Measurements from ENCODE around the gene DAND5. TPM values are rescaled to one million over a fixed set of nuclear protein-coding genes. Genes with fewer than 3 reads are reported as not detected.
"Not testable (repeated sequence)": the region's sequence is repeated elsewhere in the genome, so short reads cannot be mapped to it uniquely, and the experiment has no call there.

The DAND5 gene
- total RNA-seq, 5 donors from 2014 or later (not counting 1 experiment from before 2014, with no cell fraction given), result not detected

DNA sequence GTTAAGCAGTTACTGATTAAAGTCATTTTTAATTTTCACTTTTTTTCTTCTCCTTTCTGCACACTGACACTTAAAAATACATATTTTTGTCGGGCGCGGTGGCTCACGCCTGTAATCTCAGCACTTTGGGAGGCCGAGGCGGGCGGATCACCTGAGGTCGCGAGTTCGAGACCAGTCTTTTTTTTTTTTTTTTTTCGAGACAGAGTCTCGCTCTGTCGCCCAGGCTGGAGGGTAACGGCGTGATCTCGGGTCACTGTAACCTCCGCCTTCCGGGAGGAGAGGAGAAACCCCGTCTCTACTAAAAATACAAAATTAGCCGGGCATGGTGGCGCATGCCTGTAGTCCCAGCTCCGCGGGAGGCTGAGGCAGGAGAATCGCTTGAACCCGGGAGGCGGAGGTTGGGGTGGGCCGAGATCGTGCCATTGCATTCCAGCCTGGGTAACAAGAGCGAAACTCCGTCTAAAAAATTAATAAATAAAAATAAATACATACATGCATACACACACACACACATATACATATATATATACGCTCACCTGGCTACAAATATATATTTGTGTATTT is 11.9 kb upstream of the DAND5 start:
- H3K27me3 Mint-ChIP-seq, result not testable (repeated sequence)
- POLR2A ChIA-PET, result interaction anchor here in 1 of 2 donors (0.6 kb wide), 1 partner anchor 44 kb away, joined by 4 read pairs; no protein-coding TSS in a partner anchor

DNA sequence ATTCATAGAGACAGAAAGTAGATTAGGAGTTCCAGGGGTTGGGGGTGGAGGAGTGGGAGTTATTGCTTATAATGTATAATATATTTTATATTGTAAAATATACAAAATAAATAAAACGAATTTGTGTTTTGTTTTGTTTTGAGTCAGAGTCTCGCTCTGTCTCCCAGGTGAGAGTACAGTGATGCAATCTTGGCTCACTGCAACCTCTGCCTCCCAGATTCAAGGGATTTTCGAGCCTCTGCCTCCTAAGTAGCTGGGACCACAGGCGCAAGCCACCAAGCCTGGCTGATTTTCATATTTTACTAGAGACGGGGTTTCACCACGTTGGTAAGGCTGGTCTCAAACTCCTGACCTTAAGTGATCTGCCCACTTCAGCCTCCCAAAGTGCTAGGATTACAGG is 9.9 kb upstream of the DAND5 start:
- peaks cover 0 to 3% of the 10 kb centered on the region in 2 donors for H3K36me3 ChIP-seq (ENCODE audit: control insufficient read depth in 2 of 2, extremely low read depth in 1 of 2, insufficient read depth in 1 of 2, low read length in 1 of 2)
- ATAC-seq (replicated peaks in 1 of 4), result no peak
- no peaks in the 10 kb centered on the region for H3K9me3 ChIP-seq
- H3K4me1 ChIP-seq (ENCODE audit: control insufficient read depth in 1 of 2, extremely low read depth in 1 of 2, insufficient read depth in 2 of 2, low read length in 2 of 2), result peaks cover 6 to 22% of the 10 kb centered on the region in 2 experiments
- ChIA-PET CTCF (interaction anchor here (0.6 to 1.4 kb wide), 2 partner anchors 27 to 161 kb away, joined by 3 to 5 read pairs; no protein-coding TSS in a partner anchor), POLR2A (no interaction called here)
- no peak overlapping the region for H3K4me3 ChIP-seq (ENCODE audit: control insufficient read depth in 1 of 2, extremely low read depth in 1 of 2, low read length in 1 of 2)
- Mint-ChIP-seq H3K36me3 (no peaks in the 10 kb centered on the region), H3K4me3 (no peak overlapping the region), H3K9me3 (no peaks in the 10 kb centered on the region), H3K27ac (no peak overlapping the region), H3K4me1 (peaks cover 13 to 26% (median 23%) of the 10 kb centered on the region in 3 donors), H3K27me3 (no peaks in the 10 kb centered on the region)
- H3K27me3 ChIP-seq (replicated peaks in 1 of 2; ENCODE audit: control insufficient read depth in 2 of 2, extremely low read depth in 1 of 2, insufficient read depth in 2 of 2, low read length in 1 of 2), result no peaks in the 10 kb centered on the region
- WGBS (ENCODE audit: insufficient coverage), result 47% methylated on average over 3 of the region's 6 CpGs
- no peak overlapping the region for H3K27ac ChIP-seq (ENCODE audit: low read length)
- DNase-seq, result no peak

More for the DNA sequence above, 11.9 kb upstream of the DAND5 start:
- Histone ChIP-seq H3K4me3 (ENCODE audit: control insufficient read depth in 1 of 2, extremely low read depth in 1 of 2, low read length in 1 of 2) (peak overlapping the region; percentile 67 to 78), H3K27ac (ENCODE audit: low read length) (peak overlapping the region; percentile 75), H3K36me3 (ENCODE audit: control insufficient read depth in 2 of 2, extremely low read depth in 1 of 2, insufficient read depth in 1 of 2, low read length in 1 of 2) (peaks cover 6 to 17% of the 10 kb centered on the region in 2 donors), H3K4me1 (ENCODE audit: control insufficient read depth in 1 of 2, extremely low read depth in 1 of 2, insufficient read depth in 2 of 2, low read length in 2 of 2) (peaks cover 6 to 25% of the 10 kb centered on the region in 2 experiments)
- H3K36me3 Mint-ChIP-seq; H3K9me3 ChIP-seq; H3K9me3 Mint-ChIP-seq; H3K27me3 ChIP-seq (replicated peaks in 1 of 2; ENCODE audit: control insufficient read depth in 2 of 2, extremely low read depth in 1 of 2, insufficient read depth in 2 of 2, low read length in 1 of 2): not testable (repeated sequence)
- peak overlapping the region; percentile 82 to 90 (median 86) for H3K4me3 Mint-ChIP-seq
- WGBS (ENCODE audit: insufficient coverage), result 0% methylated on average over 1 of the region's 31 CpGs
- peak overlapping the region; percentile 93 to 96 for H3K27ac Mint-ChIP-seq
- ATAC-seq (replicated peaks in 1 of 4) (peak; percentile 6 to 34 (median 14)), DNase-seq (peak in 1 of 35 experiments; percentile 22)
- CTCF ChIA-PET, result interaction anchor here in 1 of 2 donors (0.7 kb wide), 1 partner anchor 1352 kb away, joined by 4 read pairs; no protein-coding TSS in a partner anchor
- H3K4me1 Mint-ChIP-seq, result peaks cover 18 to 30% (median 26%) of the 10 kb centered on the region in 3 donors

- no peaks in the 10 kb centered on the region for H3K36me3 ChIP-seq (ENCODE audit: control insufficient read depth in 2 of 2, extremely low read depth in 1 of 2, insufficient read depth in 1 of 2, low read length in 1 of 2)
- H3K4me1 ChIP-seq (ENCODE audit: control insufficient read depth in 1 of 2, extremely low read depth in 1 of 2, insufficient read depth in 2 of 2, low read length in 2 of 2), result peaks cover 0 to 11% of the 10 kb centered on the region in 2 experiments
- CTCF ChIA-PET, result interaction anchor here (0.5 to 2.3 kb wide), 19 partner anchors 9 to 1396 kb away, joined by 3 to 19 read pairs (median 4); partner anchors contain the start of genes FARSA (in 1 of the 2), GCDH (in 1 of the 2), GET3 (in 1 of the 2) and SYCE2 (in 1 of the 2)
- peak; percentile 47 to 88 (median 71) for DNase-seq
- Mint-ChIP-seq H3K27ac (peak overlapping the region; percentile 65 to 76), H3K27me3 (no peaks in the 10 kb centered on the region), H3K4me1 (peaks cover 5 to 12% (median 6%) of the 10 kb centered on the region in 3 donors), H3K9me3 (no peaks in the 10 kb centered on the region), H3K4me3 (peak overlapping the region; percentile 83 to 95 (median 86)), H3K36me3 (no peaks in the 10 kb centered on the region)
- peak overlapping the region; percentile 47 to 79 for H3K4me3 ChIP-seq (ENCODE audit: control insufficient read depth in 1 of 2, extremely low read depth in 1 of 2, low read length in 1 of 2)
- H3K27me3 ChIP-seq (replicated peaks in 1 of 2; ENCODE audit: control insufficient read depth in 2 of 2, extremely low read depth in 1 of 2, insufficient read depth in 2 of 2, low read length in 1 of 2), result no peaks in the 10 kb centered on the region
- no peaks in the 10 kb centered on the region for H3K9me3 ChIP-seq
- under 1% methylated on average over 22 of the region's 34 CpGs for WGBS (ENCODE audit: insufficient coverage)
- no peak overlapping the region for H3K27ac ChIP-seq (ENCODE audit: low read length)
- POLR2A ChIA-PET, result interaction anchor here in 1 of 2 donors (0.5 to 0.6 kb wide), 2 partner anchors 75 to 1372 kb away, joined by 3 to 6 read pairs; no protein-coding TSS in a partner anchor
- peak; percentile 94 to 98 (median 97) for ATAC-seq (replicated peaks in 1 of 4)
Measured at GRCh38 chr19:12965017-12965811, 4.2 kb upstream of the DAND5 start.

DNA sequence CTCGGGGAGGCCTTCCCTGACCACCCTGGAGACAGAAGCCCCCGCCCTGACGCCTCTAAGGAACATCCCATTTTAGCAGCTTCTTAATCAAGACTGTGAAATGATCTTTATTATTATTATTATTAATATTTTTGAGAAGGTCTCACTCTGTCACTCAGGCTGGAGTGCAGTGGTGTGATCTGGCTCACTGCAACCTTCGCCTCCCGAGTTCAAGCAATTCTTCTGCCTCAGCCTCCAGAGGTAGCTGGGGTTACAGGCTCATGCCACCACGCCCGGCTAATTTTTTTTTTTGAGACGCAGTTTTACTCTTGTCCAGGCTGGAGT is 3.6 kb upstream of the DAND5 start:
- no peaks in the 10 kb centered on the region for H3K27me3 Mint-ChIP-seq
- peak overlapping the region in 1 of 2 donors; percentile 58 for H3K27ac Mint-ChIP-seq
- Histone ChIP-seq H3K4me1 (ENCODE audit: control insufficient read depth in 1 of 2, extremely low read depth in 1 of 2, insufficient read depth in 2 of 2, low read length in 2 of 2) (peaks cover 0 to 11% of the 10 kb centered on the region in 2 experiments), H3K27ac (ENCODE audit: low read length) (no peak overlapping the region), H3K9me3 (no peaks in the 10 kb centered on the region), H3K4me3 (ENCODE audit: control insufficient read depth in 1 of 2, extremely low read depth in 1 of 2, low read length in 1 of 2) (peak overlapping the region in 1 of 2 donors; percentile 23), H3K27me3 (replicated peaks in 1 of 2; ENCODE audit: control insufficient read depth in 2 of 2, extremely low read depth in 1 of 2, insufficient read depth in 2 of 2, low read length in 1 of 2) (no peaks in the 10 kb centered on the region), H3K36me3 (ENCODE audit: control insufficient read depth in 2 of 2, extremely low read depth in 1 of 2, insufficient read depth in 1 of 2, low read length in 1 of 2) (no peaks in the 10 kb centered on the region)
- H3K36me3 Mint-ChIP-seq, result no peaks in the 10 kb centered on the region
- POLR2A ChIA-PET, result interaction anchor here in 1 of 2 donors (0.5 to 0.6 kb wide), 2 partner anchors 75 to 1373 kb away, joined by 3 to 6 read pairs; no protein-coding TSS in a partner anchor
- ATAC-seq (replicated peaks in 1 of 4) (no peak), DNase-seq (no peak)
- CTCF ChIA-PET, result interaction anchor here (0.5 to 2.3 kb wide), 18 partner anchors 10 to 819 kb away, joined by 3 to 19 read pairs (median 4); partner anchors contain the start of genes FARSA (in 1 of the 2), GCDH (in 1 of the 2), GET3 (in 1 of the 2) and SYCE2 (in 1 of the 2)
- H3K9me3 Mint-ChIP-seq, result no peaks in the 10 kb centered on the region
- WGBS (ENCODE audit: insufficient coverage), result 91% methylated on average over 5 of the region's 8 CpGs
- peaks cover 5 to 12% (median 6%) of the 10 kb centered on the region in 3 donors for H3K4me1 Mint-ChIP-seq
- H3K4me3 Mint-ChIP-seq, result peak overlapping the region; percentile 36 to 95 (median 65)

GRCh38 chr19:12967907-12968306 is 1.5 kb upstream of the DAND5 start:
- Mint-ChIP-seq H3K27me3 (no peaks in the 10 kb centered on the region), H3K27ac (no peak overlapping the region), H3K9me3 (no peaks in the 10 kb centered on the region), H3K4me1 (peaks cover 5 to 12% (median 6%) of the 10 kb centered on the region in 3 donors), H3K36me3 (no peaks in the 10 kb centered on the region), H3K4me3 (no peak overlapping the region)
- Histone ChIP-seq H3K9me3 (no peaks in the 10 kb centered on the region), H3K36me3 (ENCODE audit: control insufficient read depth in 2 of 2, extremely low read depth in 1 of 2, insufficient read depth in 1 of 2, low read length in 1 of 2) (no peaks in the 10 kb centered on the region), H3K27ac (ENCODE audit: low read length) (no peak overlapping the region), H3K27me3 (replicated peaks in 1 of 2; ENCODE audit: control insufficient read depth in 2 of 2, extremely low read depth in 1 of 2, insufficient read depth in 2 of 2, low read length in 1 of 2) (no peaks in the 10 kb centered on the region), H3K4me1 (ENCODE audit: control insufficient read depth in 1 of 2, extremely low read depth in 1 of 2, insufficient read depth in 2 of 2, low read length in 2 of 2) (peaks cover 0 to 11% of the 10 kb centered on the region in 2 experiments), H3K4me3 (ENCODE audit: control insufficient read depth in 1 of 2, extremely low read depth in 1 of 2, low read length in 1 of 2) (no peak overlapping the region)
- POLR2A ChIA-PET, result interaction anchor here (0.5 to 0.6 kb wide), 3 partner anchors 9 to 50 kb away, joined by 3 to 5 read pairs (median 3); partner anchors contain the start of gene RAD23A (in 1 of the 2)
- DNase-seq (no peak), ATAC-seq (replicated peaks in 1 of 4) (no peak)
- CTCF ChIA-PET, result interaction anchor here (0.6 to 1.8 kb wide), 6 partner anchors 8 to 200 kb away, joined by 3 to 7 read pairs (median 4); partner anchors contain the start of gene FARSA (in 1 of the 2)
- WGBS (ENCODE audit: insufficient coverage), result 94% methylated on average over 4 of the region's 5 CpGs
